Right cardiac atrium (tissue), 5 donors: ENCODE results near the gene RASGRP4. TPM values are rescaled to one million over a fixed set of nuclear protein-coding genes. Genes with fewer than 3 reads are reported as not detected.
A peak's percentile ranks its signal among the peaks of the same experiment; 100 is the strongest.

Source experiments
- ATAC-seq, 2 donors: fragments of 200-7000 bp; cut with Tn5 transposase; one replicate each; pipeline versions ENCODE4 v1.8.0 to v1.9.1; 2020; ENCODE audit warnings: moderate library complexity in 2 of 2, mild to moderate bottlenecking in 1 of 2
- DNase-seq, 3 donors: peaks; one replicate each; pipeline ENCODE4 v3.0.0-alpha.2; 2020
- H3K27ac ChIP-seq: one replicate; pipeline ENCODE4 v1.5.1; 2013; ENCODE audit warnings: mild to moderate bottlenecking, low read length, control low read depth, moderate library complexity
- H3K27me3 ChIP-seq: one replicate; pipeline ENCODE4 v1.6.1; 2013; ENCODE audit not compliant: control insufficient read depth, insufficient read depth
- H3K4me1 ChIP-seq: one replicate; pipeline ENCODE4 v1.6.1; 2013; ENCODE audit warnings: low read length; ENCODE audit not compliant: control insufficient read depth, insufficient read depth
- H3K4me3 ChIP-seq: one replicate; pipeline ENCODE4 v1.5.1; 2013; ENCODE audit warnings: low read length, control low read depth
- H3K9me3 ChIP-seq: one replicate; pipeline ENCODE4 v1.6.1; 2013; ENCODE audit warnings: low read length; ENCODE audit not compliant: control insufficient read depth
- WGBS: extraction: QIAGEN DNeasy Blood & Tissue Kit; methylation state at CpG from one replicate; pipeline ENCODE4 v1.1.7; 2013; 5-methylcytosine and 5-hydroxymethylcytosine counted together
- intact Hi-C, 4 donors: fragments of 100-400 bp; cut with DNase I; formaldehyde crosslinking; loops; one replicate each; pipeline versions ENCODE4 v1.11.0 to v1.14.0; 2022 to 2023
- polyA plus RNA-seq: library from polyadenylated mRNA; stranded (reverse); fragments of 200-250 nt; gene quantifications from one replicate; pipeline ENCODE4 v1.2.3, GENCODE V29; 2013
- total RNA-seq, 4 donors: library from RNA; stranded (reverse); fragmentation: NEBNext Ultra II Directional; extraction: Animal tissue kit (Norgen Biotek cat#: 25700); gene quantifications; one replicate each; pipeline ENCODE4 v1.2.1, GENCODE V29; 2021
- donor health status: healthy with polysubstance abuse.
- donor health status: DM: no; HTN: yes; CAD: no.
- donor health status: DM: no; HTN: no; CAD: no.
- donor health status: DM: no; HTN: yes; CAD: no; lungs with severe emphysema.
- donor health status: DM: yes; HTN: yes; CAD: no.

Gene RASGRP4
- total and polyA plus RNA-seq, 5 donors: 0.81 to 3.2 (median 1.5) TPM

GRCh38 chr19:38381138-38381537 is 44.9 kb downstream of the RASGRP4 start:
- Histone ChIP-seq H3K27me3 (no peaks in the 10 kb centered on the region), H3K9me3 (no peaks in the 10 kb centered on the region), H3K27ac (no peak overlapping the region), H3K4me3 (no peak overlapping the region), H3K4me1 (peaks cover 2% of the 10 kb centered on the region)
- peak in 1 of 3 donors; percentile 19 for DNase-seq
- WGBS: 86% methylated on average over 9 of the region's 9 CpGs
- intact Hi-C loops: no loop called here
- no peak for ATAC-seq

GRCh38 chr19:38378866-38379265 is 47.2 kb downstream of the RASGRP4 start:
- DNase-seq: peak in 1 of 3 donors; percentile 7
- H3K9me3 ChIP-seq: no peaks in the 10 kb centered on the region
- peaks cover 5% of the 10 kb centered on the region for H3K4me1 ChIP-seq
- H3K27me3 ChIP-seq: no peaks in the 10 kb centered on the region
- intact Hi-C loops: no loop called here
- WGBS: 95% methylated on average over 10 of the region's 10 CpGs
- H3K4me3 ChIP-seq: no peak overlapping the region
- no peak for ATAC-seq
- no peak overlapping the region for H3K27ac ChIP-seq

- ATAC-seq: no peak
- no peak overlapping the region for H3K4me3 ChIP-seq
- 98% methylated on average over 4 of the region's 4 CpGs for WGBS
- H3K9me3 ChIP-seq: no peaks in the 10 kb centered on the region
- H3K27me3 ChIP-seq: no peaks in the 10 kb centered on the region
- H3K4me1 ChIP-seq: peaks cover 5% of the 10 kb centered on the region
- intact Hi-C loops: no loop called here
- DNase-seq: no peak
- no peak overlapping the region for H3K27ac ChIP-seq
Observed at GRCh38 chr19:38377052-38377451, 49.0 kb downstream of the RASGRP4 start.

GRCh38 chr19:38376576-38376975 is 49.4 kb downstream of the RASGRP4 start:
- H3K27ac ChIP-seq: peak overlapping the region; percentile 31
- no peak overlapping the region for H3K4me3 ChIP-seq
- no peaks in the 10 kb centered on the region for H3K9me3 ChIP-seq
- 71% methylated on average over 3 of the region's 3 CpGs for WGBS
- intact Hi-C loops: no loop called here
- H3K4me1 ChIP-seq: peaks cover 5% of the 10 kb centered on the region
- no peak for DNase-seq
- H3K27me3 ChIP-seq: no peaks in the 10 kb centered on the region
- no peak for ATAC-seq

DNA sequence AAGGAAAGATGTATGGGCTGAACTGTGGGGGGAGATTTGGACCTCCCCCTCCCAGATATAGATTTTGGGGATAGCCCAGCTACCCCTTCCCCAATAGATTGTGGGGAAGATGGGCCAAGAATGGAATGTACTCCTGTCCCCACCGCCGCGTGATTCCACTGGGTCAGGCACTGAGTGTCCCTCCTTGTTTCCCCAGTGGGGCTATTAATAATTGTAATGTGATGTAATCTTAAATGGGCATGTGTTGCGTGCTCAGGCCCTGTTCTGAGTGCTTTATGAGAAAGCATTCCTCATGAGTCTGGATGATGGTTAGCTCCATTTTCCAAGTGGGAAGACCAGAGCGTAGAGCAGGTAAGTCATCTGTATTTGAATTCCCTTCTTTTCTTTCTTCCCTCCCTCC is 50.3 kb downstream of the RASGRP4 start:
- intact Hi-C loops: no loop called here
- H3K27me3 ChIP-seq: no peaks in the 10 kb centered on the region
- WGBS: 58% methylated on average over 5 of the region's 5 CpGs
- no peaks in the 10 kb centered on the region for H3K9me3 ChIP-seq
- peak overlapping the region; percentile 85 for H3K4me3 ChIP-seq
- H3K27ac ChIP-seq: peak overlapping the region; percentile 95
- DNase-seq: peak in 1 of 3 donors; percentile 67
- ATAC-seq: peak in 1 of 2 donors; percentile 3
- peaks cover 5% of the 10 kb centered on the region for H3K4me1 ChIP-seq

GRCh38 chr19:38375098-38375493 is 50.9 kb downstream of the RASGRP4 start:
- under 1% methylated on average over 18 of the region's 18 CpGs for WGBS
- intact Hi-C loops: no loop called here
- ATAC-seq (no peak), DNase-seq (no peak)
- Histone ChIP-seq H3K4me3 (peak overlapping the region; percentile 85), H3K9me3 (no peaks in the 10 kb centered on the region), H3K27me3 (no peaks in the 10 kb centered on the region), H3K27ac (peak overlapping the region; percentile 95), H3K4me1 (peaks cover 5% of the 10 kb centered on the region)

DNA sequence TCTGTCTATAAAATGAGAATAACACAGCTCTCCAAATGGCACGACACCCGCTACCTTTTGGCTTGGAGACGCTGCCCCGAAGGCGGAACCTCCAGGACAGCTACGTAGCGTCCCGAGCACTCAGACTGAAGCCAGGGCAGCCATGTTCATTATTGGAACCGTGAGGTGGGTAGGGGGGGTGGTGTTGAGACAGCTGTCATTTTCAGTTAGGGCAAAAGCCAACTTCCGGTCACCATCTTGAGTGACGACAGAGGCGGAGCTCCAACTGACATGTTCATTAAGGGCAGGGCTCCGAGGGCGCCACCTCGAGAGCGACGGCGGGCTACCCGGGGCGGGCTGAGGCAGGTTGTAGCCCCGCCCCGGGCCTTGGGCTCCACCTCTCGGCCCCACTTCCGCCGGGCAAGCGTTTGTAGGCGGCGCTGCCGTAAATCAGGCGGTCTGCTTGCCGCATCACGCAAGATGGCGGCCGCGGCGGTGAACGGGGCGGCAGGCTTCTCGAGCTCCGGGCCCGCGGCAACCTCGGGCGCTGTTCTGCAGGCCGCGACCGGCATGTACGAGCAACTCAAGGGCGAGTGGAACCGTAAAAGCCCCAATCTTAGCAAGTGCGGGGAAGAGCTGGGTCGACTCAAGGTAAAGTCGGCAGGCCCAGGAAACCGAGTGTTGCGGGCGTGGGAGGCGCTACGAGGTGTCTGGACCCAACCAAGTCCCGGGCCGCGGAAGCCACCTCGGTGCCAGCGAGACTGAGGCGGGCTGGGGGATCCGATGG is 51.5 kb downstream of the RASGRP4 start, which contains the start of gene PSMD8:
PSMD8 (plus strand) TSS at position 240 of the 766 bp plus-strand sequence; CDS start at position 271, 31 bp downstream.
- peak; percentile 99 to 100 (median 99) for DNase-seq
- intact Hi-C loops: loop anchor here in 2 of 4 donors (5.0 kb wide), 1 partner anchor 37 kb away; the partner anchor contains the start of gene CATSPERG (in 2 of the 2)
- Histone ChIP-seq H3K9me3 (no peaks in the 10 kb centered on the region), H3K4me3 (peak within 1 kb of the TSS; percentile 85), H3K4me1 (peaks cover 5% of the 10 kb centered on the region), H3K27ac (peak within 1 kb of the TSS; percentile 95), H3K27me3 (no peaks in the 10 kb centered on the region)
- 1% methylated on average over 65 of the region's 65 CpGs for WGBS
- ATAC-seq: peak; percentile 98 to 99

DNA sequence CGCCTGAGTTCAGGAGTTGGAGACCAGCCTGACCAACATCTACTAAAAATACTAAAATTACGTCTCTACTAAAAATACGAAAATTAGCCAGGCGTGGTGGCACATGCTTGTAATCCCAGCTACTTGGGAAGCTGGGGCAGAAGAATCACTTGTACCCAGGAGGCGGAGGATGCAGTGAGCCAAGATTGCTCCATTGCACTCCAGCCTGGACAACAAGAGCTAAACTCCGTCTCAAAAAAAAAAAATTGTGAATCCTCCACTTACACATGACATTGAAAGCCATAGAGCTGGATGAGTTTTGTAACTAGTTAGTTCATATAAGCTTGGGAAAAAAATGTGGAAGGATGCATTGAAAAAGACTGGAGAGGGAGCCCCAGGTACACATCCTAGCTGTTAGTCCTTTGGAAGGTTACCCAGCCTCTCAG is 52.1 kb downstream of the RASGRP4 start:
- DNase-seq (peak in 1 of 3 donors; percentile 48), ATAC-seq (no peak)
- 69% methylated on average over 6 of the region's 6 CpGs for WGBS
- Histone ChIP-seq H3K4me3 (peak overlapping the region; percentile 31), H3K27ac (peak overlapping the region; percentile 16), H3K4me1 (peaks cover 5% of the 10 kb centered on the region), H3K9me3 (no peaks in the 10 kb centered on the region), H3K27me3 (no peaks in the 10 kb centered on the region)
- intact Hi-C loops: loop anchor here in 2 of 4 donors (5.0 kb wide), 1 partner anchor 37 kb away; the partner anchor contains the start of gene CATSPERG (in 2 of the 2)

DNA sequence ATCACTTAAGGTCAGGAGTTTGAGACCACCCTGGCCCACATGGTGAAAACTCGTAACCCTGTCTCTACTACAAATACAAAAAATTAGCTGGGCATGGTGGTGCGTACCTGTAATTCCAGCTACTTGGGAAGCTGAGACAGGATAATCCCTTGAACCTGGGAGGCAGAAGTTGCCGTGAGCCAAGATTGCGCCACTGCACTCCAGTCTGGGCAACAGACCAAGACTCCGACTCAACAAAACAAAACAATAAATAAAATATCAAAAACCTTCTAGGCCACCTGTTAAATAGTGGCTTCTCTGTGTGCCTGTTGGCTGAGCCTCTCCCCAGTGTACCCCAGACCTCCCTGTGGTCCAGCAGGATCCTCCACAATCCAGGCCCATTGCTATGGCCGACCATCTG is 54.9 kb downstream of the RASGRP4 start:
- intact Hi-C loops: loop anchor here in 2 of 4 donors (5.0 kb wide), 1 partner anchor 34 kb away; the partner anchor contains the start of gene CATSPERG (in 2 of the 2)
- Histone ChIP-seq H3K4me1 (peaks cover 3% of the 10 kb centered on the region), H3K27me3 (no peaks in the 10 kb centered on the region), H3K27ac (no peak overlapping the region), H3K9me3 (no peaks in the 10 kb centered on the region), H3K4me3 (no peak overlapping the region)
- ATAC-seq: no peak
- no peak for DNase-seq
- 81% methylated on average over 6 of the region's 6 CpGs for WGBS

- WGBS: 59% methylated on average over 12 of the region's 12 CpGs
- ATAC-seq: no peak
- intact Hi-C loops: loop anchor here in 2 of 4 donors (5.0 kb wide), 1 partner anchor 33 kb away; the partner anchor contains the start of gene CATSPERG (in 2 of the 2)
Observed at GRCh38 chr19:38370299-38370698, 55.7 kb downstream of the RASGRP4 start.

GRCh38 chr19:38369584-38369983 is 56.4 kb downstream of the RASGRP4 start:
- DNase-seq: no peak
- Histone ChIP-seq H3K4me3 (no peak overlapping the region), H3K9me3 (no peaks in the 10 kb centered on the region), H3K27me3 (no peaks in the 10 kb centered on the region), H3K4me1 (no peaks in the 10 kb centered on the region), H3K27ac (no peak overlapping the region)
- no peak for ATAC-seq
- 85% methylated on average over 2 of the region's 2 CpGs for WGBS
- intact Hi-C loops: no loop called here

More at GRCh38 chr19:38370299-38370698, 55.7 kb downstream of the RASGRP4 start:
- Histone ChIP-seq H3K4me3 (no peak overlapping the region), H3K27ac (no peak overlapping the region), H3K9me3 (no peaks in the 10 kb centered on the region), H3K4me1 (no peaks in the 10 kb centered on the region), H3K27me3 (no peaks in the 10 kb centered on the region)
- no peak for DNase-seq
